ENCODE measurements around the gene TOMM40.

Gene TOMM40

DNA sequence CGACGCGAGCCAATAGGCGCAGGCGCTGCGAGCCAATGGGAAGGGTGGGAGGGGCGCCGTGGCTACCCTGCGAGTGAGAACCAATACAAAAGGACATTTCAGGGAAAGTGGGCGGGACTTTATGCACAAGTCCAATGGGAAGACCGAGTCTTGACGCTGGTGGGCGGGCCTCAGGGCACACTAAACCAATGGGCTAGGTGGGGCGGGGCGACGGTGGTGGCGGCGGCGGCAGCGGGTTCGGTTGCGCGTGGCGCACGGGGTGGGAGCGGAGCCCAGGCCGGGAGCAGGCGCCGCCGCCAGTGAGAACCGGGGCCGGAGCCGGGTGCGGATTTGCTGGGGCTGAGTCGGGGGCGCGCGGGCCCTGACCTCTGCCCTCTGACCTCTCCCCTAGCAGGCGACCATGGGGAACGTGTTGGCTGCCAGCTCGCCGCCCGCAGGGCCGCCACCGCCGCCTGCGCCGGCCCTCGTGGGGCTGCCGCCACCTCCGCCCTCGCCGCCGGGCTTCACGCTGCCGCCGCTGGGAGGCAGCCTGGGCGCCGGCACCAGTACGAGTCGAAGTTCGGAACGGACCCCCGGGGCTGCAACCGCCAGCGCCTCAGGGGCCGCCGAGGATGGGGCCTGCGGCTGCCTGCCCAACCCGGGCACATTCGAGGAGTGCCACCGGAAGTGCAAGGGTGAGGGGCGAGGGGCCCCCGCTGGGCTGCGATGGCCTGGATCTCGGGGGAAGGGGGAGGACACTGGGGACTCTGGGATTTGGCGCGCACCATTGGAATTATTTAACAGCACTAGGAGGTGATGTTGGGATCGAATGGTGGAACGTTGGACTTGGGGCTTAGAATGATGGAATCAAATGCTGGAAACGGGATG is at the start of gene TOMM40:
TOMM40 (plus strand) TSS at position 239 of the 867 bp plus-strand sequence; CDS start at position 401, 162 bp downstream.
- DNase-seq (ENCODE audit: low read depth): no peak
- H3K4me3 ChIP-seq (ENCODE audit: control insufficient read depth, low read depth, low read length): peak within 1 kb of the TSS; percentile 89

DNA sequence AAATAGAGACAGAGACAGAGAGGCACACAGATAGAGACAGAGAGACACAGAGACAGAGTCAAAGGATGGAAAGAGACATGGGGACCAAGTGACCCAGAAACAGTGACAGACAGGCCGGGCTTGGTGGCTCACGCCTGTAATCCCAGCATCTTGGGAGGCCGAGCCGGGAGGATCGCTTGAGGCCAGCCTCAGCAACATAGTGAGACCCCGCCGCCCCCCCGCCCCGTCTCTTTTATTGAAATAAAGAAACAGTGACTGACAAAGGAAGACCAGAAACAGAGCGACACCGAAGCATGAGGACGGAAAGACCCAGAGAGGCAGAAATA is 45.8 kb upstream of the TOMM40 start:
- no peak overlapping the region; the same call in 1 of the 2 replicates for H3K4me3 ChIP-seq (ENCODE audit: control insufficient read depth, low read depth, low read length)
- no peak for DNase-seq (ENCODE audit: low read depth)
- TF ChIP-seq, protein P1, sequence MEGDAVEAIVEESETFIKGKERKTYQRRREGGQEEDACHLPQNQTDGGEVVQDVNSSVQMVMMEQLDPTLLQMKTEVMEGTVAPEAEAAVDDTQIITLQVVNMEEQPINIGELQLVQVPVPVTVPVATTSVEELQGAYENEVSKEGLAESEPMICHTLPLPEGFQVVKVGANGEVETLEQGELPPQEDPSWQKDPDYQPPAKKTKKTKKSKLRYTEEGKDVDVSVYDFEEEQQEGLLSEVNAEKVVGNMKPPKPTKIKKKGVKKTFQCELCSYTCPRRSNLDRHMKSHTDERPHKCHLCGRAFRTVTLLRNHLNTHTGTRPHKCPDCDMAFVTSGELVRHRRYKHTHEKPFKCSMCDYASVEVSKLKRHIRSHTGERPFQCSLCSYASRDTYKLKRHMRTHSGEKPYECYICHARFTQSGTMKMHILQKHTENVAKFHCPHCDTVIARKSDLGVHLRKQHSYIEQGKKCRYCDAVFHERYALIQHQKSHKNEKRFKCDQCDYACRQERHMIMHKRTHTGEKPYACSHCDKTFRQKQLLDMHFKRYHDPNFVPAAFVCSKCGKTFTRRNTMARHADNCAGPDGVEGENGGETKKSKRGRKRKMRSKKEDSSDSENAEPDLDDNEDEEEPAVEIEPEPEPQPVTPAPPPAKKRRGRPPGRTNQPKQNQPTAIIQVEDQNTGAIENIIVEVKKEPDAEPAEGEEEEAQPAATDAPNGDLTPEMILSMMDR (IDR thresholded peaks at IDR 0.05; ENCODE audit: control insufficient read depth, insufficient read depth, low read depth, low read length, missing control alignments): no peak

More for the DNA sequence above, at the start of gene TOMM40:
- TF ChIP-seq, protein P1 (IDR thresholded peaks at IDR 0.05; ENCODE audit: control insufficient read depth, insufficient read depth, low read depth, low read length, missing control alignments): no peak

DNA sequence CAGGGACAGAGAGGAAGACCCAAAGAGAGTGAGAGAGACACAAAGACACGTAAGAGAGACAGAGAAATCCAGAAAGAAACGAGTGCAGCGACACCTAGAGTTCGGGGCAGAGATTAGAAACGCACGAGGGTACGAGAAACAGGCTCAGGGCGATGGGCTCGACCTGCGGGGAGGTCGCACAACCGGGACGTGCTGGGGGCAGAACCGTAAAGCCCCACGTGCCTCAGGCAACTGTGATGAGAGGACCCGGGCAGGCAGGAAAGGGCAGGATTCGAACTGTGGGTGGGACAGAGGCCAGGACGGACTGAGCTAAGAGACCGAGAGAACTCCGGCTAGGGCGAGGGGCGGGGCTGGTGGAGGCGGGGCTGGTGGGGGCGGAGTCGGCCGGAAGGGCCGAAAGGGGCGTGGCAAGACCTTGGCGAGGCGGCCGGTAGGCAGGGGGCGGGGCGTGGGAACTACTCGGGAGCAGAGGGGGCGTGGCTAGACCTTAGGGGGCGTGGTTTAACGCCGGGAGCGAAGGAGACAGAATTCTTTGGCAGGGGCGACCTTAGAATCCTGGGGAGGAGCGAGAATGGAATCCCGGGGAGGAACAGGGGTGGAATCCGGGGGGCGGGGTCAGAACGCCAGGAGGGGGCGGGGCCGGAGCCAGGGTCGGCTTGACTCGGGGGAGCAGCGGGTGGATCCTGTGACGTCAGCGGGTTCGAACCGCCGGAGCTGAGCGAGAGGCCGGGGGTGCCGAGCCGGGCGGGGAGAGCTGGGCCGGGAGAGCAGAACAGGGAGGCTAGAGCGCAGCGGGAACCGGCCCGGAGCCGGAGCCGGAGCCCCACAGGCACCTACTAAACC is 45.2 kb upstream of the TOMM40 start, which contains the start of gene NECTIN2:
NECTIN2 (plus strand) TSS at position 686 of the 843 bp plus-strand sequence. CDS start 229 bp downstream, outside the sequence.
- DNase-seq (ENCODE audit: low read depth): peak; percentile 92
- H3K4me3 ChIP-seq (ENCODE audit: control insufficient read depth, low read depth, low read length): peak within 1 kb of the TSS; percentile 97
- TF ChIP-seq, protein P1 (IDR thresholded peaks at IDR 0.05; ENCODE audit: control insufficient read depth, insufficient read depth, low read depth, low read length, missing control alignments): peak; percentile 76

DNA sequence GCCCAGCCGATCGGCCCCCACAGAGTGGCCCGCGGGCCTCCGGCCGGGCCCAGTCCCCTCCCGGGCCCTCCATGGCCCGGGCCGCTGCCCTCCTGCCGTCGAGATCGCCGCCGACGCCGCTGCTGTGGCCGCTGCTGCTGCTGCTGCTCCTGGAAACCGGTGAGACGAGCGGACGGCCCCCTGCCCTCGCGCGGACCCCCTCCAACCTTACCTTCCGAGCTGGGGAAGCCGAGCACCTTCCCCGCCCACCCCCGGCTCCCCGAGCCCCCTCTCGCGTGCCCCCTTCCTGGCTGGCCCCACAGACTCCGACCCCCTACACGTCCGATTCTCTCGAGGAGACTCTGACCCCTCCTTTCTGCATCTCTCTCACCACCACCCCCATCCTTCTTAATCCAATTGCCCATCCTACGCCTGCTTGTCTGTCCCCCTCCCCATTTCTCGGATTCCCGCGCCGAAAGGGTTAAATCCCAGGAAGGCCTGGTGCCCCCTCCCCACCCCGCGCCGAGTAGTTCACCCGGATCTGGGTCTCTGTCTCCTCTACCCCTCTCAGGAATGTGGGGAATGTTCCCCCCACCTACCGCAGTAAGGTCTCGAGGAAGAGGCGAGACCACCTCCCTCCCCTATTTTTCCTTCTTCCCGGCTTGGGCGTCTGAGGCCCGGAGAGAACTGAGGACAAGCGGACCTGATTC is 44.5 kb upstream of the TOMM40 start:
- no peak for DNase-seq (ENCODE audit: low read depth)
- TF ChIP-seq, protein P1 (IDR thresholded peaks at IDR 0.05; ENCODE audit: control insufficient read depth, insufficient read depth, low read depth, low read length, missing control alignments): no peak
- H3K4me3 ChIP-seq (ENCODE audit: control insufficient read depth, low read depth, low read length): peak overlapping the region; percentile 97

DNA sequence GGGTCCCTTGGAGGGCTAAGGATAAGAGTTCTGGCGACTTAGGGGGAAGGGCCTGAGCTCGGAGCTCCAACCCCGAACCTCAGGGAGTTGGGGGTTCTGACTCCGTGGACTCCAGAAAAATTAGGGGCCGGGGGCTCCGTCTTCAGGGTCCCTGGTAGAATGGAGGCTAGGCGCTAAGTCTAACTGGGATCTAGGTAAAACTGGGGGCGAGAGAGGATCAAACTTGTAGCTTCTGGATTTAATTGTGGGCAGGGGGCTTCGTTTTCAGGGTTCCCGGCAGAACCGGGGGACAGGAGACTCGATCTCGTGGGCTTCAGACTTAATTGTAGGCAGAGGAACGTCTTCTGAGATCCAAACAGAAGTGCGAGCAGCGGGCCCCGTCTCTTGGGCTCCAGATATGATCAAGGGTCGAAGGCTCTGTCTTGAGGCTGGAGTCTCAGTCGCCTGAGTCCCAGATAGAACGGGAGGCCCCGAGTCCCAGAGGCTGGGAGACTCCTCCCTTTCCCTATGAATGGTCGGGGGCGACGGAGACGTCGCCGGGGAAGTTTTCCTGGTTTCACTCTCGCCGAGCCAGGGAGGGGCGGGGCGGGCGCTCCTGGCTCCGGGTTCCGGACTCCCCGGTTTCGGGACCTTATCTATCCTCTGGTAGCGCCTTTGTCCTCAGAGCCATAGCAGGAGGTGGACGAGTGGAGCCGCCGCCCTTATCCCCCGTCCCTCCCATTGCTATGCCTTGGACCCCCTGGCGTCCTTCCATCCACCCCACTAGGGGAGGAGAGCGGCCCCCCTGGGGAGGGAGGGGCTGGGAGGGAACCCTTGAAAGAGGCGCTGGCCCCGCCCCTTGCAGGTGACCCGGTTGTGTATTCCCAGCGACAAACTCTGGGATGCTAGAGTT is 43.7 kb upstream of the TOMM40 start:
- peak overlapping the region; percentile 97 for H3K4me3 ChIP-seq (ENCODE audit: control insufficient read depth, low read depth, low read length)
- DNase-seq (ENCODE audit: low read depth): no peak
- TF ChIP-seq, protein P1 (IDR thresholded peaks at IDR 0.05; ENCODE audit: control insufficient read depth, insufficient read depth, low read depth, low read length, missing control alignments): no peak
